NCI-H1048 (cell line): ENCODE data around the gene PGS1.
"Not testable (repeated sequence)": the region's sequence is repeated elsewhere in the genome, so short reads cannot be mapped to it uniquely, and the experiment has no call there.

ENCODE experiments used
- DNase-seq: peaks from one replicate; lab custom pipeline; 2025; lab: John Stamatoyannopoulos, UW

Gene PGS1

DNA sequence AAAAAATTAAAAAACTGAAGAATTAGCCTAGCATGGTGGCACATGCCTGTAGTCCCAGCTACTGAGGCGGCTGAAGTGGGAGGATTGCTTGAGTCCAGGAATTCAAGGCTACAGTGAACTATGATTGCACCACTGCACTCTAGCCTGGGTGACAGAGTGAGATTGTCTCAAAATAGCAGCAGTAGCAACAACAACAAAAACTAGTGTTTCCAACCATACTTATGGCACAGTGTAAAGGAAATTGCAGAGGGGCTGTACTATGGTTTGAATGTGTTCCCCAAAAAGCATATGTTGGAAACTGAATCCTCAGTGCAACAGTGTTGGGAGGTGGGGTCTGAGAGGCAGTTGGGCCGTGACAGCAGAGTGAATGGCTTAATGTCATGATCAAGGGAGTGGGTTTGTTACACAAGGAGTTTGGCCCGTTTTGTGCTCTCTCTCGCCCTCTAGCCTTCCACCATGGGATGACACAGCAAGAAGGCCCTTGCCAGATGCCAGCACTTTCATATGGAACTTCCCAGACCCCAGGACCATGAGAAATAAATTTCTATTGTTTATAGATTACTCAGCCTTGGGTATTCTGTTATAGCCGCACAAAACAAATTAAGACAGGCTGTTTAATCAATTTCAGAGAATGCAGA is 70.0 kb downstream of the PGS1 start:
- no peak for DNase-seq

DNA sequence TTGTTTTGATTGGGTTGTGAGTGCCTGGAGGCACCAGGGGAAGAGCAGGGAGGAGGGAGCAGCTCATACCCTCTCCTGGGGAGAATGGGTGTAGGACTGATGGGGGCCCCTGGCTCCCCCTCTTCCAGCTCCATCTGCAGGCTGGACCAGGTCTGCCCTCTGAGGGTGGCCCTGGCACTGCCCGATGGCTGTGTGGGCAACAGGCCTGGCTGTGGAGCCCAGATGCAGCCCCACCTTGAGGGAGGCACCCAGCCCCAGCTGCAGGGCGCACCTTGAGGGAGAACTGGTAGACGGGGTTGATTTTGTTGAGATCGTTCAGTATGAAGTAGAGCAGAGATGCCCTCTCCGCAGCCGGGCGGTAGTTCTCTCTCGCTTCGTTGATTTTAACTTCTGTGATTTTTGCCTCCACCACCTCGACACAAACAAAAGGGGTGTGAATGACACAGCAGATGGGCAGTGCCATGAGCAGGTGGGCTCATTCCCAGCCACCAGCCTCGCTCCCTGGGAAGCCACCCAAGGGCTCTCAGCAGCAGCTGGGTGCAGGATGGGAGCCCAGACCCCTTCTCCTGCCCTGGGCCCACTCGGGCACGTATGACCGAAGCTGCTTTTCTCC is 71.6 kb downstream of the PGS1 start:
- no peak for DNase-seq

DNA sequence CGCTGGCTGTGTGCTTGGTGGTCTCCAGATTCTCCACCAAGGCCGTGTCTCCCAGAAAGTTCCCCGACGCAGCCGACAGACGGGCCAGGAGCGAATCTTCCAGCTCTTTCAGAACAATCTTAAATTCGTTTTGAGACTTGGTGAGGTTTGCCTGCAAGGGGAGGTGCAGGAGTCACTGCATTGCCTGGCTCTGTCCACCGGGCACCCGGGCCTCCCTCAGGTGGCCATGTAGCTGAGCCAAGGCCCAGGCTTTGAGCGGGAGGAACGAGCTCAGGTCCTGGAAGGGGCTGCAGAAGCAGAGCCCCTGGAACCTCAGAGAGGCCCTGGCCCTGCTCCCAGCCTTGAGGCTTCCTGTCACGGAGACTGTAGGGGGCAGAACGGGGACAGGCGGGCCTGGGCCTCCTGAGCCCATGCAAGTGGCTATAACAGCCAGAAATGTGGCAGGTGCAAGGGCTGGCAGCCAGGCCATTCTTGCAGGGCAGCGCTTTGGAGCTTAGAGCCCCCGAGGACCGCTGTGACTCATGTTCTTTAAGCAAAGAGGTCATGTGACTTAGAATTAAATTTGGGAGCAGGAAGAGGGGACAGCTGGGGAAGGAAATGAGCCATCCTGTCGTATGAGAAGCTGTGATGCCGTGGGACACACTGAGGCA is 72.4 kb downstream of the PGS1 start:
- no peak for DNase-seq

DNA sequence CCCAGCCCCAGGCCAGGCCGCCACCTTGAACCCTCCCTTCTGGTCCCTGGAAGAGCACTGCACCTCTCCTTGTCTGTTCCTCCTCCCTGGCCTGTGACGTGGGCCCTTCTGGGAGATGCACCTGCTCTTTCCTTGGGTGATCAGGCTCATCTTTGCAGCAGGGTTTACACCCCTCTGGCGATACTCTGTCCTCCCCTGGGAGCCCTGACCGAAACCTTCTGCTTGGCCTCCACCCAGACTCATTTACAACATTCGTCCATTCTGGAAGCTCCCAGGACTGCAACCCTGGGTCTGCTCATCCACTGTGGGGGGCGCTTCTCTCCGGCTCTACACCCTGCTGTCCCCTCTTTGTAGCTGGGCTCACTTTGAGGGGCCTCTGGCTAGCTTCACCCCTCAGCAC is 73.3 kb downstream of the PGS1 start:
- DNase-seq = no peak

DNA sequence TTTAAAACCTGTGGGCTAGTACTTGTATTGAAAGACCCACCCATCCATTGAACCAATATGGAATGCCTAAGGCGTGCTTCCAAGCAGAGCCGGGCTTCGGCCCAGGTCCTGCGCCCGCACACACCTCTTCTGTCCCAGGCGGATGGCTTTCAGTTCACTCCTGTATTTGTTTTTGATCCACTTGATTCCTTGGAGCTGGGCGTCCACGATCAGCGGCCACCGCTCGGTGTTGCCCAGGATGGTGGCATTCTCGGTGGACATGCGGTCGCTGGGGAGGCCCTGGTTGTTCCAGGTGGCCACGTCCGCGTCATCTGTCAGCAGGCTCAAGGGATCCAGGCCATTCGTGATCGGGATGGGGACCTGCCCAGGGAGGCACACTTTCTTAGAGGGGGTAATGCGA is 75.9 kb downstream of the PGS1 start:
- no peak for DNase-seq

DNA sequence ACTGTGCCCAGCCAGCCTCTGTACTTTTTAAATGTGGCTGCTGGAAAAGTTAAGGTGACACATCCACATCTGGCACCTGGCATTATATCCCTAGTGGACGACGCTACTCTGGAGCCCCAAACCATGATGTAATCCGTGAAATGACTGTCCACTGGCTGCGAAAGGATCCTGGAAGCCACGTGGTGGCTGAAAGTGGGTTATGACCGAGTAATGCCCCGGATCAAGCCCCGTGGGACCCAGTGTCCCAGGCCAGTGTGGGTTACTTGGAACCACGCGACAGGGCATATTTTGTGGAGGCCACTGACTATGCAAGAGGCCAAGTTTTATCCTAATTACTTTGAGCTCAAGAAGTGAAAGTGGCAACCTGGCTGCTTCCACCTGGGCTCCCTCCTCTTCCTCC is 79.6 kb downstream of the PGS1 start:
- no peak for DNase-seq

DNA sequence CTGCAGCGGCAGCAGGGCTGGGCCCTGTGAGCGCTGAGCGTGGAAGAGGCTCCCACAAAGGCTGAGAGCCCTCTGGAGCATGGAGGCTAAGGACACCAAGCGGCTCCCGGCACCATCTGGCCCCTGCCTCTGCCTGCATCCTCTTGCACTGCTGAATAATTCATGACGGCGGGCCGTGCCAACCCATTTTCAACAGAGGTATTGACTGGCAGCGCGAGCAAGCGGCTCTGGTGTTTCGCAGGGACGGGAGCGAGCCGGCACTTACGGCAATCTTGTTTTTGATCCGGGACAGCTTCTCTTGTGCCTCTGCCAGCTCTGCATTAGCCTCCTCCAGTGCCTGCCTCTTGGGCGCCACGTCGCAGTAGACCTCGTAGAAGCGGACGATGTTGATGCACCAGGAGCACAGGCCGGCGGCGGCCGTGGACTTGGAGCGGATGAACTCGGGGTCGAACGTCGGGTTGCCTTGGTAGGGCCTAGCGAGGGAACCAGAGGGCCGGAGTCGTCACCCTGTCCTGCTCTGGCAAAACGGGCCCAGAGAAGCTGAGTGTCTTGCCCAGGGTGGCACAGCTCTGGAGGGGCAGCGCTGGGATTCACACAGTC is 80.4 kb downstream of the PGS1 start:
- DNase-seq = no peak

DNA sequence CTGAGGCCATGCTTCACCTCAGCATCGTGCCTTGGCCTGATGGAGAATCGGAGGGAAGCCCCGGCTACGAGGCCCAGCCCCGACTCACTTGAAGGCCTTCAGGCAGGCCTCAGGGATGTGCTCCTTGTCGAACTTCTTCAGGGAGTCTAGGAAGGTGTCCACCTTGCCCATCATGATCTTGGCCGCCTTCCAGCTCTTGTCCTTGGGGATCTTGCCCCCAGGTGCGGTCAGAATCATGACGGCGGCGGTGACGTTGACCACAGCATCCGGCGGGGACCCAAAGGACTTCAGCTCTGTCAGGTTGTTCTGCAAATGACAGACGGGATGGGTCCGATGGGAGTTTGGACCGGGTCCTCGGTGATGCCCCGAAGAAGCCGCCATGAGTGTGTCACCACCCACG is 81.2 kb downstream of the PGS1 start:
- no peak for DNase-seq

DNA sequence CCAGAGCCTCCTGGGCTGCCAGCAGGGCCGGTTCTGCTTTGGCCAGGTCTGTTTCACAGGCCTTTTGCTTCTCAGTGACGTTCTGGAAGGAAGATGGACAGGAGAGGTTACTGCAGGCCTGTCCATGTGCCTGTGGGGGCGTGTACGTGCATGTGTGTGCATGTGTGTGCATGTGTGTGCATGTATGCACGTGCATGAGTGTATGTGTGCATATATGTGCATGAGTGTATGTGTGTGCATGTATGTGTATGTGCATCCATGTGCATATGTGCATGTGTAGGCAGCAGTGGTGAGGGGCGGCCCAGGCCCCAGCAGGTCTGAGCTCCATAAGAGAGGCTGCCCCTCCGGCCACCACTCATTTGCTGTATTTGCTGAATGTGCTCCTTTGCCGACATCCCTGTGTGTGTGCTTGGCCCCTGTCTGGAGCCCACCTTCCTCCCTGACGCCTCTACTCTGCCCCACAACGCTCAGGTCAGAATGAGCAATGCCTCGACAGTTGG is 81.8 kb downstream of the PGS1 start:
- no peak for DNase-seq

DNA sequence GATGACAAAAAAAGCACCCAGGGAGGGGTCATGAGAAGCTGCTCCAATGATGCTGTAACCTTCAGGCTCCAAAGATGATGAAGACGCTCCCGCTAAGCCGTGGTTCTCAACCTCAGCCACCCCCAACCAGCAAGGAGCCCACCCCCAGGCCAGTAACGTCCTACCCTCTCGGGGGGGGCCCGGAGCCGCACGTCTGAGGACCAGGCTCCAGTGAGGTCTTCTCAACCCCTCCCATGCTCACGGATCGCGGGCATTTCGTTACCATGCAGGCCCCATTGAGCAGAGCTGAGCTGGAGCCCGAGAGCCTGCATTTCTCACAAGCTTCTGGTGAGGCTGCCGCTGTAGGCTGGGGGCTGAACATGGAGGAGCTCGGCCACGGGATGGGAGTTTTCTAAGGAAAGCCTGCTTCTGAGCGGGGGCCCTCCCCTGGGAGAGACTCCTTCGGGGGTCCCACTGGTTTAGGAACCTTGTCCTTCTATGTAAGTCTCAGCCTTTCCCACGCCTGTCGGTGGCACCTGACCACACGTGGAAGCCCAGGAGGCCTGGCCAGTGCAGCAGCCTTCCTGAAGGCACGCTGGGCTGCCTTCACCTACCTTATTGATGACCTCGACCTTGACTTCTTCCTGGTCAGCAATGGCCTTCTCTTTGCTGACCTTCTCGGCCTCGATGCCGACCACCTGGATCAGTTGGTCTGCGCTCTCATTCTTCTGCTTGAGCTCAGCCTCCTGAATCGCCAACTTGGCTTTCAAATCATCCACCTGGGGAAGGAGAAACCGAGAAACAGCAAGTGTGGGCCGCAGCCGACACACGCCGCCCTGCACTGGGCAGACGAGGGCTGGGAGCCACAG is 82.7 kb downstream of the PGS1 start:
- DNase-seq = no peak

DNA sequence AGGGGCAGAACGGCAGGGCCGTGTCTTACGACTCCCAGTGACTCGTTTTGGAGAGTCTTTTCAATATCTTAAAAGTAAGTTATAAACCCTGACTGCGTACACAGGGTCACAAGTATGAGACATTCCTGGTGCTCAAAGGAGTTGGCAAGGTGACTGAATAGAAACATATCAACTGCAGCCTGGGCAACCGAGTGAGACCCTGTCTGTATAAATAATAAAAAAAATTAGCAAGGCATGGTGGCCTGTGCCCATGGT is 83.3 kb downstream of the PGS1 start:
- DNase-seq = no peak

DNA sequence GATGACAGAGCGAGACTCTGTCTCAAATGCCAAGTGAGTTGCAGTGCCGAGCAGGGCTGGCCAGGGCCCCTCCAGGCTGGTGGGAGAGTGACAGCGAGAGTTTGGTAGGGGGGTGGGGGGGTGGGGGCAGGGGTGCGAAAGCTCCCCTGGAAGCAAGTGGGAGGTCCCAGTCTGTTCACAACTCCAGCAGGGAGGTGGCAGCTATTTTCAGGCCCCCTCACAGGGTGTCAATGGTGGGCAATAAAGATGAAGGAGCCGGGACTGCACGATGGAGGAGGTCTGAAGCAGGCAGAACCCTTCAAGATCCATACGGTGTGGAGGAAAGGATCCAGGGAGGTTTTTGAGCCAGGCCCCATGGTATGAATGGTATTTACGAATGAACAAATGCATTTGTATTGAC is 83.7 kb downstream of the PGS1 start:
- no peak for DNase-seq

DNA sequence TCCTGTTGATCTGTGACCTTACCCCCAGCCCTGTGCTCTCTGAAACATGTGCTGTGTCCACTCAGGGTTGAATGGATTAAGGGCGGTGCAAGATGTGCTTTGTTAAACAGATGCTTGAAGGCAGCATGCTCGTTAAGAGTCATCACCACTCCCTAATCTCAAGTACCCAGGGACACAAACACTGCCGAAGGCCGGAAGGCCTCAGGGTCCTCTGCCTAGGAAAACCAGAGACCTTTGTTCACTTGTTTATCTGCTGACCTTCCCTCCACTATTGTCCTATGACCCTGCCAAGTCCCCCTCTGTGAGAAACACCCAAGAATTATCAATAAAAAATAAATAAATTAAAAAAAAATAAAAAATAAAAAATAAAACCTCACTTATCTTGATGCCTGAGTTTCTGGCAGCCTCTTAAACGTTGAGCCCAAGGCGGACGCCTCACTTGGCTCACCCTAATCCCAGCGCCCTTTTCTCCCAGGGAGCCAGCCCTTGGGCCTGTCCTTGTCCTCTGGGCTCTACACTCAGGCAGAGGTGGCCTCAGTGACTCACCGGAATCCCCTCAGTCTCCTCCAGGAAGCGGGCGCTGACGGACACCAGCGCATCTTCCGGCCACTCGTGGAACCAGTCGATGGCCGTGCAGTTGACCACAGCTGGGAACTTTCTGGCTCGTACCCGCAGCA is 87.8 kb downstream of the PGS1 start:
- DNase-seq = not testable (repeated sequence)

DNA sequence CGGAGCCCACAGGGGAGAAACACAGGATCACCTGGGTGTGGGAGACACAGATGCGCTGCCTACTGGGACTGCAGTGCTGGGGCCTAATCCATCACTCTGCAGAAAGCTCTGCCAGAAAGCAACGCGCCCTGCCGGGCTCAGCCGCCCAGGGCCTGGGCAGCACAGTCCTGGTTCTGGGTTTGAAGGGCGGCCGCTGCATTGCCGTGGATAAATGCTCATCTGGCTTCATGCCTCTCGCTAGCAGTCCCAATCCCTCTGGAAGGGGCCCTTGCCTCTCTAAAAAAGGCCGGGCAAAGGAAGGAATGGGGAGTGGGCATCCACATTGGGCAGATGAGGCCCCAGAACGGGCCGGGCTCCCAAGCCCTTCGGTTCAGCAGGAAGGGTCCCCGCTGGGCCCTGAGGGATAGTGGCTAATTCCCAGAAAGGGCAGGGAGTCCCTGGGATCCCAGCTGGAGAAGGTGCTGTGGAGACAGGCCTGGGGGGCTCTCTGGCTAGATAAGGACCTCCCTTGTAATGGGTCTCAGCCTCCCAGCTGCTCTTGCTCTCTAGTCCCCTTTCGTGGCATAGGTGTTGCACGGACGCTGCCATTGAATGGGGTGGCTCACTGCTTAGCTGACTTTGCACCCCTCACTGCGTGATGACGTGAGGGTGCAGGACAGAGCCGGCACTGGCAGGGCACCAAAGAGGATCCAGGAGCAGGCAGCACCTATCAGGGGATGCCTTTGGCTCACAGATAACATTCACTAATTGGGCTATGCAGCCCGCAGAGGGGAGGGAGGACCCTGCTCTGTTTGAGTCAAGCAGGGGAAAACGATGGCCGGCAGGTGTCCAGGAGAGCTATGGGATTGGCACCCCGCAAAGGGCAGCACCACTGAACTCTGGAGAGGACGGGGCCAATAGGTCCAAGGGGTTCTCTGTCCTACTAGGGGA is 88.6 kb downstream of the PGS1 start:
- no peak for DNase-seq

DNA sequence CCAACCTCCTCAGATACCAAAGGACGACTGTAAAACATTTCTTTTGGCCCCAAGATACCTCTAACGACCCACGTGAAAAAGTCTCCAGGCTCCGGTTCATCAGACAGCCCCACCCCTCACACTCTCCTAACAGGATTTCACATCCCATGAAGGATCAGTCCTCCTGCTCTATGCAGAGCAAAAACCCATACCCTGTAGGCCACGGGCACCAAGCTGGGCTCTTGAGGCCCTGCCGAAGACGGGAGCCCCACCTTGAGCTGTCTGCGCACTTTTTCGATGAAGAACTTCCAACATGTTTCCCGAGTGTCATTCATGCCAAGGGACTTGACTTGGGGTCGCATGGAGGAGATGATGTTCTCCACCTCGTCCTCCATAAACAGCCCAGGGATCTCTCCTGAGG is 89.9 kb downstream of the PGS1 start:
- no peak for DNase-seq

DNA sequence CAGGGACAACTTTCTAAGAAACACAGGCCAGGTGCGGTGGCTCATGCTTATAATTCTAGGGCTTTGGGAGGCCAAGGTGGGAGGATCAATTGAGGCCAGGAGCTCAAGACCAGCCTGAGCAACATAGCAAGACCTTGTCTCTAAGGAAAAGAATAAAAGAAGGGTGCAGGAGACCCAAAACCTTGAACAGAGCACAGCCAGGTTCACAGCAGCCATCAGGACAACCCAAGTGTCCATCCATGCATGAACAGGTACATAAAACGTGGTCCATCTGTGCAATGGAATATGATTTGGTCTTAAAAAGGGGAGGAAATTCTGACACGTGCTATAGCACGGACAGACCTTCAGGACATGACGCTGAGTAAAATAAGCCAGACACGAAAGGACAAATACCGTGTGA is 91.0 kb downstream of the PGS1 start:
- DNase-seq = no peak

DNA sequence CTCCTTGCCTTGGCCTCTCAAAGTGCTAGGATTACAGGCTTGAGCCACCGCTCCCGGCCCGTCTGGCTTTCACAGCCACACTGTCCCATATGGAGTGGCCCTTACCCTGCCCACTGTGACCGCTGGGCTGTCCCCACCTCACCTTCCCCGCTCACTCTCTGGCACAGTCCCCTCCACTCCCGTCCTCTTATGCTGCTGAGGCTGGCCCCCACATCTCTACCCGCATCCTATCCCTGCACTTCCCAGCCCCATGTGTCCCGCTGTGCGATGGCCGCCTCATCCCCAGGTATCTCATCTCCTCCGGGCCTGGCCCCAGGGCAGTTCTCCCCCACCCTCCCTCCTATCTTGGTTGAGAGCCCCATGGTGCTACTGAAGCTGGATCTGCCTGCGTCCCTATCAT is 93.2 kb downstream of the PGS1 start:
- no peak for DNase-seq

DNA sequence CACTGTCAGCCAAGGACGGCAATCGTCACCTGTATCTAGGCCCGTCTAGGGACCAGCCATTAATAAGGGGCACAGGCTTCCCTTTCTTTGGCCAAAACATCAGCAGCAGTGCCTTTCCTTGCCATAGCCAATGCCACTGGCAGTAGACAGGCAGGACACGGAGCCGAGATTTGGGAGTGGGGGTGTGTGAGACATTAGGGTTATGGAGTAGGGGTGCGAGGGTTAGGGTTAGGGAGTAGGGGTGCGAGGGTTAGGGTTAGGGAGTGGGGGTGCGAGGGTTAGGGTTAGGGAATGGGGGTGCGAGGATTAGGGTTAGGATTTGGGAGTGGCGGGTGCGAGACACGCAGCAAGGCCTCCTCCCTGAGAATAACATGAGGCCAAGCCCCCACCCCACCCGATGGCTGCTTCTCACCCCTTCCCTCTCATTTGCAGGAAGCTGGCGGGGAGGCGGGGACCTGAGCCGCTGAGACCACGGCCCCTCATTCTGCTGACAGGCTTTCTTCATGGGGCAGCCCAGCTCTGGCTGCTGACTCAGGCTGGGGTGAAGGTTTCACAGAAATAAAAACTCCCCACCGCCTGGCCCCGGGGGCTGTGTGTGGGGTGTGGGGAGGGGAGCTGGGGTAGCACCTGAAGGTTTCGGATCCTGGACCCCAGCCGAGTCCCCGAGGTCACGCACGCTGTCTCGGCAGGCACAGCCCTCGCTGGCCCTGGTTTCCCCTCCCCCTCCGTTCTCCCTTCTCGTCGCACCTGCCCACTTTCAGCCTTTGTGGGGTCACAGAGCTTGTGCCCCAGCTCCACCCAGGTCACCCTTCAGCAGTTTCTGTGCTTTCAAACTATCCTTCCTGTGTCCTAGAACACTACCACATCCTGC is 93.8 kb downstream of the PGS1 start:
- no peak for DNase-seq

DNA sequence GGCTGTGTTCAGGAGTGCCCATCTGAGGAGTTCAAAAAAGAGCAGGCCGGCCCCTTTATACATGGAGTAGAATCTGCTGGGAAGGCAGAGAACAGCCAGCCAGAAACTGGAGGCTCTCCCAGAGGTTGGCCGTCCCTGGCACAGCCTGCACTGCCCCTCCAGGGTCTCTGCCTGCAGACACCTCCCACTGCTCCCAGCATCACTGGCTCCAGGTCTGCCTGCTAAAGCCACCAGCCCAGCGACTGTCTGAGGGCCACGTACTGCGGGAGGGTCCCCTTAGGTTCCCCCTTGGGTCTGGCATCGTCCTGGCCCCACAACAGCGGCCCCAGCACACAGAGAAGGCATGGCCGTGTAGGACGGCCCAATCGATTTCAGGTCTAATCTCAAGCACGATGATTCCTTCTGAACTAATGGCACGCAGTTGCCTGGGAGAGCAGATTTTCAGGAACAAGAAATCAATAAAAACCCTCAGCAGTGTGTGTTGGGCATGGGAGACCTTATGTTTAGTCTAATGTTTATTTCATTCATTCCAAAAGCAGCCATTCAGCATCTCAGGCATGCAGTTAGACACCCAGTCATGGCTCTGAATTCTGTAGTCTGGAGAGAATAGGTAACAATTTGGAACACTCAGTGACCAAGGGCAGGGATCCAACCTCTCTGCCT is 95.6 kb downstream of the PGS1 start:
- no peak for DNase-seq
